Adrenal gland (tissue), 12 donors: ENCODE results near the gene SLC29A1. TPM values are rescaled to one million over a fixed set of nuclear protein-coding genes. Genes with fewer than 3 reads are reported as not detected.

ENCODE experiments used
- DNase-seq, 7 donors: peaks; one replicate each; pipeline ENCODE4 v3.0.0-alpha.2; 2019 to 2020
- H3K27ac ChIP-seq, 5 donors: fragments of 200-600 bp; sonication (generic) in 4 of 5; 1 replicate in 3 of 5; 2 replicates in 2 of 5; pipeline versions ENCODE4 v1.5.1 to v1.8.0; 2016 to 2020; ENCODE audit warnings: mild to moderate bottlenecking in 1 of 5
- H3K27me3 ChIP-seq: fragments of 200-600 bp; 2 replicates; pipeline ENCODE4 v1.8.0; 2021
- H3K36me3 ChIP-seq, 2 donors: fragments of 200-600 bp; replicated peaks in 1 of 2; 1 replicate in 1 of 2; 2 replicates in 1 of 2; pipeline versions ENCODE4 v1.5.1 to v1.8.0; 2018 to 2022
- H3K4me1 ChIP-seq, 2 donors: fragments of 200-600 bp; replicated peaks in 1 of 2; 1 replicate in 1 of 2; 2 replicates in 1 of 2; pipeline versions ENCODE4 v1.5.1 to v1.8.0; 2018 to 2021
- H3K4me3 ChIP-seq, 4 donors: fragments of 200-600 bp; sonication (generic) in 3 of 4; one replicate each; pipeline ENCODE4 v1.5.1; 2016 to 2018
- H3K9me3 ChIP-seq, 3 donors: fragments of 200-600 bp; sonication (generic) in 1 of 3; replicated peaks in 1 of 3; 1 replicate in 2 of 3; 2 replicates in 1 of 3; pipeline versions ENCODE4 v1.5.1 to v1.8.0; 2016 to 2021
- CTCF ChIP-seq, 6 experiments: fragments of 450-650 bp in 4 of 6; fragments of 200-600 bp in 2 of 6; sonication (generic) in 1 of 6; IDR thresholded peaks; 1 replicate in 5 of 6; 2 replicates in 1 of 6; pipeline versions ENCODE4 v1.5.1 to v1.8.0; 2016 to 2021; ENCODE audit warnings: antibody characterized with exemption in 6 of 6, mild to moderate bottlenecking in 2 of 6, moderate library complexity in 1 of 6
- POLR2A ChIP-seq, 2 donors: fragments of 450-650 bp; IDR thresholded peaks; one replicate each; pipeline ENCODE4 v1.6.1; 2017; ENCODE audit warnings: antibody characterized with exemption in 2 of 2, mild to moderate bottlenecking in 2 of 2, moderate library complexity in 1 of 2
- WGBS, 4 donors: extraction: QIAGEN DNeasy Blood & Tissue Kit in 2 of 4; methylation state at CpG; one replicate each; pipeline versions ENCODE4 v1.1.5 to v1.1.7; 2013 to 2017; 5-methylcytosine and 5-hydroxymethylcytosine counted together
- intact Hi-C, 2 donors: fragments of 100-400 bp; cut with DNase I; formaldehyde crosslinking; loops; one replicate each; pipeline versions ENCODE4 v1.14.1 to v1.15.0; 2022 to 2023
- polyA plus RNA-seq, 3 donors: library from polyadenylated mRNA; stranded (reverse); fragments of 200-250 nt in 2 of 3; fragments of 350-450 nt in 1 of 3; fragmentation: Illumina TruSeq in 1 of 3; extraction: RNeasy Lipid Tissue Mini Kit (QIAGEN cat#74804) in 1 of 3; gene quantifications; one replicate each; pipeline ENCODE4 v1.2.3, GENCODE V29; 2013 to 2014
- total RNA-seq, 9 donors: library from RNA; depleted of rRNA in 4 of 9; stranded (reverse); fragments of >200 nt in 4 of 9; fragments of 120-200 nt in 1 of 9; fragmentation: NEBNext Ultra II Directional in 1 of 9; extraction: Animal tissue kit (Norgen Biotek cat#: 25700) in 1 of 9; gene quantifications; one replicate each; pipeline versions ENCODE4 v1.1.0 to v1.2.4, GENCODE V29; 2013 to 2023
- donor health status: healthy with polysubstance abuse.
- donor health status: Bipolar disorder and iron deficiency.
- donor health status: DM: yes; HTN: yes; CAD: no.
- donor health status: DM: no; HTN: no; CAD: no.
- donor health status: DM: no; HTN: no; CAD: no.
- donor health status: DM: yes; HTN: yes; CAD: no.

The SLC29A1 gene
- total and polyA plus RNA-seq, 12 donors: 48.6 to 356 (median 134) TPM

DNA sequence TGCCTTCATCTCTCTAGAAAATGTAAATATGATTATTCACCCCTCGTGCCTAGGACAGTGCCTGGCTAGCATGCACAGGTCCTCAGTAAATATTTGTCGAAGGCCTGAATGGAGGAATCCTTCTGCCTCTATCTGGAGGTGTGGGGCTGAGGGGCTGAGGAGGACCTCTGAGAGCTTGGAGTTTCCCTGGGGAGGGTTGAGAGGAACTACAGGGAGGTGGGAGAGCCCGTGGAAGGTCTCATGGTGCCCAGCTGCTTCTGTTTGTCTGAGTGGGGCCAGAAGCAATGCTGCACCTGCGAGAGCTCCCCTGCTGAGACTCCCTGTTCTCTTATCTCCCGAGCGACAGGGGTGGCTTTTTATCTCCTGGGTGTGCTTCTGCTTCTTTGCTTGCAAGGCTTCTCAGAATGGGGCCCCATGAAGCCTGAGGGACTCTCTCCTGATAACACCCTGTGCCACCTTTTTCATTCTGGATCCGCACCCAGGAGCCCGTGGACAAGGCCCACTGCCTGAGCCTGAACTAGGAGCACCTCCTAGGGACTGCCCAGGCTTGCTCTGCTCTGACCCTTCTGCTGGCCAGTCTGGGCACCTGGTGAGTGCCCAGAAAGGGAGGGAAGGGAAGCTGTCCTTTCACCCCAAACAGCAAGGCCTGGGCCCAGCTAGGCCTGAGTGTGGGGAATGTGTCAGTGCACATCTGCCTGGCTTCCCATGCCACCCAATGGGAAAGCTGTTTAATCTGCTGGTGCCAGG lies 2.4 kb downstream of the SLC29A1 start:
- DNase-seq: peak in 1 of 7 donors; percentile 52
- Histone ChIP-seq H3K4me3 (no peak overlapping the region), H3K27ac (peak overlapping the region in 4 of 5 donors; percentile 48 to 90 (median 70)), H3K36me3 (peaks cover 0 to 15% of the 10 kb centered on the region in 2 donors), H3K9me3 (no peaks in the 10 kb centered on the region), H3K27me3 (no peaks in the 10 kb centered on the region), H3K4me1 (peaks cover 86 to 95% of the 10 kb centered on the region in 2 donors)
- intact Hi-C loops: no loop called here
- TF ChIP-seq CTCF (IDR thresholded peaks at IDR 0.05) (no peak), POLR2A (IDR thresholded peaks at IDR 0.05) (no peak)
- WGBS, 4 donors: 63 to 85% (median 83%) methylated on average over 8 of the region's 8 CpGs

DNA sequence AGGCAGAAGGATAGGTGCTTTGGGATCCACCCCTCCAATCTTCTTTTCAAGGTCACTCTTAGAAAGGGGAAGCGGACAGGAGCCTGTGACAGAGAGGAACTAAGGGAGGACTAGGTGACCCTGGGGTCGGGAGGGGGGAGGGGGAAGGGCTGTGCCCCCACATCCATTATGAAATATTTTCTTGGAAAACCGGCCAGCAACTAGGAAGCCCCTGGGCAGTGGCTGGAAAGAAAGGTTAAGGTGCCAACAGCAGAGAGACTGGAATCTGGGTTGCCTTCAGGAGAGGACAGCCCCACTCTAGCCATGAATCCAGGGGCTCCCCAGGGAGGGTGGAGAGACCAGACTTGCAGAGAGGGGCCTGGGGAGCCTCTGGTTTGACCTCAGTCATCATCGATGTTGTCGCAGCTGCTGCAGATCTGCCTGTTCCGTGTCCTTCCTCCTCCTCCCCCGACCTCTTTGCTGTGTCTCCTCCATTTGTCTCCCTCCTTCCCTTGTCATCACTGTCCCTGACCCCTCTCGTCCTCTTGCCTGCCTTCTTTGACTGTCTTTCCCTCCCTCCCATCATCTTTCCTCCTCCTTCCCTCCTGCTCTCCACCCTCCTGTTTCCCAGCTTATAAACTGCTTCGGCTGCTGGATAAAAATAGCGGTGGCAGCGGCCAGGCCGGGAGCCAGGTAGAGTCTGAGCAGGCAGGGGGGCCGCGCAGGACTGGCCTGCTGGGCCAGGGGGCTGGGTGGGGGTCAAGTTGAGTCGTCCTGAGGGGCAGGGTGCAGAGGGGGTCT lies 3.2 kb downstream of the SLC29A1 start:
- intact Hi-C loops: no loop called here
- peak in 1 of 2 donors; percentile 28 for TF ChIP-seq POLR2A (IDR thresholded peaks at IDR 0.05)
- no peak for TF ChIP-seq CTCF (IDR thresholded peaks at IDR 0.05)
- Histone ChIP-seq H3K27me3 (no peaks in the 10 kb centered on the region), H3K4me3 (peak overlapping the region in 1 of 4 donors; percentile 44), H3K4me1 (peaks cover 78 to 91% of the 10 kb centered on the region in 2 donors), H3K27ac (peak overlapping the region in 4 of 5 donors; percentile 48 to 90 (median 70)), H3K9me3 (no peaks in the 10 kb centered on the region), H3K36me3 (peaks cover 0 to 20% of the 10 kb centered on the region in 2 donors)
- 17 to 44% (median 30%) methylated on average over 15 of the region's 15 CpGs for WGBS, 4 donors
- DNase-seq: peak in 4 of 7 donors; percentile 48 to 73 (median 58)

GRCh38 chr6:44227148-44227793 lies 3.9 kb downstream of the SLC29A1 start:
- Histone ChIP-seq H3K4me3 (peak overlapping the region in 1 of 4 donors; percentile 44), H3K27ac (peak overlapping the region in 4 of 5 donors; percentile 48 to 90 (median 70)), H3K9me3 (no peaks in the 10 kb centered on the region), H3K36me3 (peaks cover 0 to 26% of the 10 kb centered on the region in 2 donors), H3K4me1 (peaks cover 71 to 85% of the 10 kb centered on the region in 2 donors), H3K27me3 (no peaks in the 10 kb centered on the region)
- DNase-seq: peak in 3 of 7 donors; percentile 28 to 68 (median 30)
- no peak for TF ChIP-seq CTCF (IDR thresholded peaks at IDR 0.05)
- TF ChIP-seq POLR2A (IDR thresholded peaks at IDR 0.05): no peak
- intact Hi-C loops: no loop called here
- 49 to 60% (median 53%) methylated on average over 2 to 7 of the region's 7 CpGs for WGBS, 4 donors

- Histone ChIP-seq H3K36me3 (peaks cover 0 to 33% of the 10 kb centered on the region in 2 donors), H3K4me1 (peaks cover 64 to 82% of the 10 kb centered on the region in 2 donors), H3K27ac (peak overlapping the region in 4 of 5 donors; percentile 48 to 90 (median 70)), H3K4me3 (peak overlapping the region in 1 of 4 donors; percentile 44), H3K27me3 (no peaks in the 10 kb centered on the region), H3K9me3 (no peaks in the 10 kb centered on the region)
- DNase-seq: peak in 1 of 7 donors; percentile 50
- 77 to 93% (median 91%) methylated on average over 5 to 6 of the region's 6 CpGs for WGBS, 4 donors
- TF ChIP-seq CTCF (IDR thresholded peaks at IDR 0.05) (no peak), POLR2A (IDR thresholded peaks at IDR 0.05) (no peak)
- intact Hi-C loops: no loop called here
Measured at GRCh38 chr6:44228031-44228430, 4.6 kb downstream of the SLC29A1 start.
